Measurements from ENCODE around the gene ENPP6.

The ENPP6 gene

DNA sequence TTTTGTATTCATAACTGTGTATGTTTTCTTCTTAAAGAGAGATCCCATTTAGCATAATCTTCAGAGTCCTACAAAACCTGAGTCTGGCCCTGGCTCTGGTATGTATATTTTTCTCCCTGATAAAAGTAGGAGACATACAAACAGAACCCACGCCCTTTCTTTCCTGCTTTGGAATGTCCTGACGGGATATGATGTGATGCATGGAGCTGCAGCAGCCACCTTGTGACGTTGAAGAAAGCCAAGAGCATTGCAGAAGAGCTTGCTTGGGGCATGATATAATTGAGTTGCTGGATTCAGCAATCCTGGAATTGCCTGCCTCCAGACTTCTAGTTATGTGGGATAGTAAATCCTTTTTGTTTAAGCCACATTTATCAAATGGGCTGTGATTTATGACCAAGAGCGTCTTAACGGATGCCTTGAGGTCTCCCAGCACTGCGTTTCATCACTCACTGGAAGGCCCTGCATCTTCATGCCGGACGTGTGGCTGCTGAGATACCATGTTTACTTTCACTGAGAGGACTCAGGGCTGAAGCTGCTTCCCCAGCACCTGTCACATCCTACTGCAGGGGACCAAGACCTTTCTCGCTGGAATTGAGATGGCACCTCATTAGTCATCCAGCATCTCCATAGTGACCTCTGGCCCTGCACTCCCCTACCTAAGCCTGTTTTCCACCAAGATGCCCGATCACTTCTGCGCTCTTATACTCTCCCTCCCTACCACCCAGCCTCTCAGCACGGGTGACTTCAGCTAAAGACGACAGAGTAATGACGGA, 107.0 kb downstream of the ENPP6 start:
- intact Hi-C loops (cut with micrococcal nuclease) = no loop called here
- Mint-ChIP-seq H3K4me3 (no peak overlapping the region), H3K36me3 (ENCODE audit: low read depth) (no peaks in the 10 kb centered on the region), H3K9me3 (no peaks in the 10 kb centered on the region), H3K4me1 (ENCODE audit: low read depth) (no peaks in the 10 kb centered on the region), H3K27me3 (peaks cover 10% of the 10 kb centered on the region), H3K27ac (no peak overlapping the region)

DNA sequence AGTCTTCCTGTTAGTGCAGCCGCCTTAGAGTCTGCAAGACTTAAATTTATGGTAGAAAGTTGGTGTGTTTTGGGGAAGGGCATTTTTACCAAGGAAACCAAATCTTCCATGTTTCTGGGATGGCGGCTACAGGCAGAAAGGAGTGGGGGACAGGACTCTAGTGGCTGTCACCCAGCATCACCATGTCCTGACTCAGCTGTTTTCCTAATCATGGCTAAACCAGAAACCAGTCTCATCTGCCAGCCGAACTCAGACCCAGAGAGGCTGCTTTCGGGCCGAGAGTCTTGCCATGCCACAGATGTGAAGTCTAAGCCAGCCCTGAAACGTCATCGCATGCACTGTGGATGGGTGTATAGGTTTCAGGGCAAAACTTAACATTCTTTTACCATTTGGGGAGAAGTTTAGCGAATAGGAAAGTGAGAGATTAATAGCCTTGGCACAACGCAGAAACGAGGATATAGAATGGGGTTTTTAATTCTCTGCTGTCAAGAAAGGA, 109.6 kb downstream of the ENPP6 start:
- Mint-ChIP-seq H3K4me1 (ENCODE audit: low read depth) (no peaks in the 10 kb centered on the region), H3K27me3 (peaks cover 6% of the 10 kb centered on the region), H3K27ac (no peak overlapping the region), H3K36me3 (ENCODE audit: low read depth) (no peaks in the 10 kb centered on the region), H3K9me3 (no peaks in the 10 kb centered on the region), H3K4me3 (no peak overlapping the region)
- intact Hi-C loops (cut with micrococcal nuclease) = no loop called here

DNA sequence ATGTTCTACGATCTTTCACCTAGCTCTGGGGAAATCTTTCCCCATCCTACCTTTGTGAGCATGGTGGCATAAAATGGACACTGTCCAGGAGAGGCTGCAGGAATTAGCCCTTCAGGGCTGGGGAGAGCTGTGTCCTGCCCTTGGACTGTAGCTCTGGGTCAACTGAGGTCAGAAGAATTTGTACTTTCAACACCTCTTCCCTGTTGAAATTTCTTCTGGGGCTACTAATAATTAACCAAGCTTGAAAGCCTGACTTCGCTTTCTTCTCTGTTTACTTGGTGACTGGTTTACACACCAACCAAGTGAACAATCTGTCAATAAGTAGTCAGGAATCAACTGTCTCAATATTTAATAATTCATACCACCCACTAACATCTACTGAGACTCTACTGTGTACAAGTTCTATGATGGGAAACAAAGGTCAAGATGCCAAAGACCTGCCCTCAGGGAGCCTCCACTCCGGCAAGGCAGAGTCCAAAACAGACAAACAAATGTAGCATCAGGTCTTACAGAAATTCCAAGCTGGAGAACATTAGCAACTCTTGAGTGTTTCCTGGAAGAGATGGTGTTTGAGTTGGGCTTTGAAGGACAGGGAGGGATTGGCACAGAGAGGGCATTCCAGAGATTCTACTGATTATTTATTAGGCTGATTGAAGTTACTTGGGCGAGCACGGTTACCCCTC, 113.1 kb downstream of the ENPP6 start:
- Mint-ChIP-seq H3K4me3 (no peak overlapping the region), H3K27me3 (peaks cover 2% of the 10 kb centered on the region), H3K27ac (no peak overlapping the region), H3K9me3 (no peaks in the 10 kb centered on the region), H3K4me1 (ENCODE audit: low read depth) (peaks cover 5% of the 10 kb centered on the region), H3K36me3 (ENCODE audit: low read depth) (no peaks in the 10 kb centered on the region)
- intact Hi-C loops (cut with micrococcal nuclease) = no loop called here

DNA sequence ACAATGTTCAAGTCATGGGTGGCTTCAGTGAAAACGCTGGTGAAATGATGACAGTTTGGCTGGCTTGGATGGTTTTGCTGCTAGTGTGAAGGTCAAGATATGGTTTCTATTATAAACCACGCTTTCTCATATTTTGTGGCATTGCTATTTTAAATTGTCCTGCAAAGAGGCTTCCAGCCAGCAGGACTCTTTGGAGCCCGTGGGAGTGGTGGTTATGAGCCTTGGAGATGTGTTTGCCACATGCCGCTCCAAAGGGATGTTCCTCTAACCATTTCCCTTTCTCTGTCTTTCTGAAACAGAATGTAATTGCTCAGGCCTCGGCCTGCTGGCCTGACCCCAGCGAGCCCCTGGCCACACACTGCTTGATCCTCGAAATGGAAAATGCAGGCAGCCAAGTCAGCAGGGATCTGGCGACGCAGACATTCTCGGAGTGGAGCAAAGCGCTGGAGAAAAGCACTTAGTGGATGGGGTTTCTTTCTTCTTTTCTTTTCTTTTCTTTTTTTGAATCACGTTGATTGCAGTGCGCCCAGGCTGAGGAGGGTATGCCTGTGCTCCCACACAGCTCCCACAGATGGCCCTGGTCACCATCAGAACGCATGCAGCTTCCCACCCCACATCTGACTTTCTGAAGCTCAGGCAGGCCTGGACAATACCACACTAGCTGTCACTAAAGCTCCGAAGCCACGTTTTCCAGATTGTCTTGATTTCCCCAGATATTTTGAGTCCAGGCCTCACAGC, 114.0 kb downstream of the ENPP6 start:
- Mint-ChIP-seq H3K4me1 (ENCODE audit: low read depth) (peaks cover 5% of the 10 kb centered on the region), H3K4me3 (no peak overlapping the region), H3K9me3 (no peaks in the 10 kb centered on the region), H3K27ac (no peak overlapping the region), H3K27me3 (peaks cover 2% of the 10 kb centered on the region), H3K36me3 (ENCODE audit: low read depth) (no peaks in the 10 kb centered on the region)
- intact Hi-C loops (cut with micrococcal nuclease) = no loop called here

DNA sequence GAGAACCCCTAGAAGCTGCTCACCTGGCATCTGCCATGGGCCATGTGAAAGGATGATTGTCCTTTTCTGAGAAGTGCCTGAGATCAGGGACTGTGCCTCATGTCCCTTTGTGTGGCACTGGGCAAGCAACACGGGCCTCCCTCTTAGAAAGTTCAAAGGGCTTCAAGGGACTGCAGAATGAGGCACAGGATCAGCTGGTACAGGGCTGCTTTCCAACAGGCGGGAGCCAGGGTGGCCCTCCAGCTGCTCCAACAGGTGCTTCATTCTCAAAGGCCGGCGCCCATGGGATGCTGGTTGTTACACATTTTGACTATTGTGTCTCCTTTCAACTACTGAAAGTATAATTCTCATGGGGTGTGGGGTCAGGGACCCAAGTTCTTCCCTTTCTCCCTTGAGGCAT, 114.7 kb downstream of the ENPP6 start:
- peaks cover 5% of the 10 kb centered on the region for H3K4me1 Mint-ChIP-seq (ENCODE audit: low read depth)
- no peak overlapping the region for H3K27ac Mint-ChIP-seq
- H3K36me3 Mint-ChIP-seq (ENCODE audit: low read depth) = no peaks in the 10 kb centered on the region
- H3K27me3 Mint-ChIP-seq = no peaks in the 10 kb centered on the region
- H3K9me3 Mint-ChIP-seq = no peaks in the 10 kb centered on the region
- intact Hi-C loops (cut with micrococcal nuclease) = no loop called here
- H3K4me3 Mint-ChIP-seq = no peak overlapping the region

DNA sequence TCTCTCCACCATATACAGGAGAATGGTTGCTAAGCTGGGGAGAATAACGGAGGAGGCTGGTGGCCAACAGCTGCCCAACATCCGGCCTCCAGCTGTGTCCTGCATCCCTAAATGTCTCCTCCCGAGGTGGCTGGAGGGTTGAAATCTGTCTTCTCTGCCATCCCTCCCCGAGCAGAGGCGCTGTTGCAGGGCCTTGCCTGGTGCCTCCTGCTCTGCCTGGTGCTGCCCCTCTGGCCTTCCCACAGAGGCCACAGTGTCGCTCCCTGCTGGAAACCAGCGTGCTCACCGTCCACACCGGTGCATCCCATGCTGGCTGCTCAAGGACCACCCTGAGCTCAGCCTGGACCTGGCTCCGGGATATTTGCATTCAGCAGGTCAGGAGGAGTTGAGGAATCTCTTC, 115.2 kb downstream of the ENPP6 start:
- intact Hi-C loops (cut with micrococcal nuclease) = no loop called here
- Mint-ChIP-seq H3K36me3 (ENCODE audit: low read depth) (no peaks in the 10 kb centered on the region), H3K27me3 (no peaks in the 10 kb centered on the region), H3K9me3 (no peaks in the 10 kb centered on the region), H3K4me1 (ENCODE audit: low read depth) (peaks cover 5% of the 10 kb centered on the region), H3K27ac (no peak overlapping the region), H3K4me3 (no peak overlapping the region)

DNA sequence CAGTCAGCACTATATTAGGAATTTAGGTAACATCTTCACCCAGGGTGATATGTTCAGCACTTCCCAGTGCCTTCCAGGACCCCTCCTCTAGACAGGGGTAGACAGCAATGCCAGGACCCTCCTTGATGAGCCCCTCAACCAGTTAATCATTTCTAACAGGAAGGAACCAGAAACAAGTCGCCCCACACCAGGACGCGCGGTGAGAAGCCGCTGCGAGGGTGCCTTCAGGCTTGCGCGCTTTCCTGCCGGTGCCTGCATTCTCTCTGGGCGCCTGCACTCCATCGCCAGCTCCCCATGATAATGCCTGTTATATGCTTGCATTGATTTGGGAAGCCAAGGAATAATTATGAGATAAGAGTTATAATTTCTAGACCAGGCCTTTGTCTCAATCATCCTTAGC, 116.0 kb downstream of the ENPP6 start:
- no peak overlapping the region for H3K4me3 Mint-ChIP-seq
- H3K4me1 Mint-ChIP-seq (ENCODE audit: low read depth) = peaks cover 10% of the 10 kb centered on the region
- no peaks in the 10 kb centered on the region for H3K9me3 Mint-ChIP-seq
- H3K27me3 Mint-ChIP-seq = no peaks in the 10 kb centered on the region
- no peak overlapping the region for H3K27ac Mint-ChIP-seq
- intact Hi-C loops (cut with micrococcal nuclease) = no loop called here
- H3K36me3 Mint-ChIP-seq (ENCODE audit: low read depth) = no peaks in the 10 kb centered on the region

DNA sequence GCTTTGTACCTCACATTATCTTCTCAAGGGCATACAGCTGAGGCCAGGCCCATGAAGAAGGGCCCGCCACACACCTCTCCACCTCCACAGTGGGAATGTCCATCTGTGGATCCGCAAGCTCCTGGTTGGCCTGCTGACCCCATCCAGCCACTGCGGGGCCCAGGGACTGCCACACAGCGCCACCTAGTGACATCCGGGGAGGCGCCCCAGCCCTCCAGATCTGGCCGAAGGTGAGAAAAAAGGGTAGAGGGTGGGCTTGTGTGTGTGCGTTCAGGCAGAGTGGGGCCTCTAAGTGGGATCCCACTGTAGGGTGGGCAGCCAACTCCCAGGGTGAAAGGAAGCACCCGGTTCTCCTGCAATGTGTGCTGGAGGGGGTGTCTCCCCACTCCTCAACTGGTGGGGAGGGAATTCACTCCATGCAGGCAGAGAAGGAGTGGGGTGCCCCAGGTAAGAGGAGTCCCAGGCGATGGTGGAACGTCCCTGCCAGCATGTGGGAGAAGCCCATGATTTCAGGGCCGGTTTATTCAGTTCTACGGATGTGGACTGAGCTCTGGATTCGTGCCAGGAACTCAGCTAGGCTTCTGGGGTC, 117.3 kb downstream of the ENPP6 start:
- intact Hi-C loops (cut with micrococcal nuclease) = loop anchor here (1.0 kb wide), 1 partner anchor 260 kb away; no protein-coding TSS in a partner anchor
- Mint-ChIP-seq H3K27me3 (no peaks in the 10 kb centered on the region), H3K4me3 (no peak overlapping the region), H3K36me3 (ENCODE audit: low read depth) (no peaks in the 10 kb centered on the region), H3K4me1 (ENCODE audit: low read depth) (peaks cover 10% of the 10 kb centered on the region), H3K9me3 (no peaks in the 10 kb centered on the region), H3K27ac (no peak overlapping the region)

DNA sequence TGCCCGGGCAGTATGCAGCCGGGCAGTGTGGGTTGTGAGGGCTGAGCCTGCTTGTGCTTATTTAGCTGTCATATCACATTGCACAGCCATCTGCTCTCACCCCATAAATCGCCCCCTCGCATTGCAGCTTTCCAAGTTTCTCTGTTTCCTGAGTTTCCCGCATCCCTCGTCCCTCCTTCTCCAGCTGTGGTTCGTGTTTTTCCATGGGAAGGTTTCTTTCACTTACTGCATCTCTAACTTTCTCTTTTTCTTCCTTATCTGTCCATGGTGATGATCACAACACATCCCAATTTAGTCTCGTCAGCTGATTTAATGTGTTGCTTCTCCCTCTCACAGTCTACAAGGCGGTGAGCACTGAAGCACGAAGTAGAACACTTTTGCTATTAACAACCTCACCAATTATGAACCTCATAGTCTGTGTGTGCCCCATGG, 118.1 kb downstream of the ENPP6 start:
- H3K27ac Mint-ChIP-seq = no peak overlapping the region
- H3K27me3 Mint-ChIP-seq = no peaks in the 10 kb centered on the region
- no peak overlapping the region for H3K4me3 Mint-ChIP-seq
- no peaks in the 10 kb centered on the region for H3K9me3 Mint-ChIP-seq
- intact Hi-C loops (cut with micrococcal nuclease) = no loop called here
- no peaks in the 10 kb centered on the region for H3K36me3 Mint-ChIP-seq (ENCODE audit: low read depth)
- peaks cover 10% of the 10 kb centered on the region for H3K4me1 Mint-ChIP-seq (ENCODE audit: low read depth)

DNA sequence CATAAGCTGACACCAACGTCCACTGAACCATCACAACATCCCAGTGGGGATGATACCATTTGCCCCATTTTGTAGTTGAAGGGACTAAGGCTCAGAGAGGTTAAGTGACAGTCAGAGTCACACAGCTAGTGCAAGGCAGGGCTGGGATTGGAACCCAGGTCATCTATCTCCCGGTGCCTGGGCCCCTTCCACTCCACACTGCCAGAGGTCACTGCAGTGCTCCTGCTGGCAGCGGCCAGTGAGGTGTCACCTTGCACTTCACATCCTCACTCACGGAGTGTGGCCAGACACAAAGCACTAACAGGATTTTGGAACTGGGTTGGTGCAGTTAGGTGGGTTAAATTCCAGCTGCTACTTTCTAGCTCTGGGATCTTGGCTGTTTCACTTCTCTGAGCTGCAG, 118.7 kb downstream of the ENPP6 start:
- no peaks in the 10 kb centered on the region for H3K36me3 Mint-ChIP-seq (ENCODE audit: low read depth)
- H3K27me3 Mint-ChIP-seq = no peaks in the 10 kb centered on the region
- no peaks in the 10 kb centered on the region for H3K9me3 Mint-ChIP-seq
- H3K4me3 Mint-ChIP-seq = no peak overlapping the region
- intact Hi-C loops (cut with micrococcal nuclease) = no loop called here
- peaks cover 10% of the 10 kb centered on the region for H3K4me1 Mint-ChIP-seq (ENCODE audit: low read depth)
- H3K27ac Mint-ChIP-seq = no peak overlapping the region

DNA sequence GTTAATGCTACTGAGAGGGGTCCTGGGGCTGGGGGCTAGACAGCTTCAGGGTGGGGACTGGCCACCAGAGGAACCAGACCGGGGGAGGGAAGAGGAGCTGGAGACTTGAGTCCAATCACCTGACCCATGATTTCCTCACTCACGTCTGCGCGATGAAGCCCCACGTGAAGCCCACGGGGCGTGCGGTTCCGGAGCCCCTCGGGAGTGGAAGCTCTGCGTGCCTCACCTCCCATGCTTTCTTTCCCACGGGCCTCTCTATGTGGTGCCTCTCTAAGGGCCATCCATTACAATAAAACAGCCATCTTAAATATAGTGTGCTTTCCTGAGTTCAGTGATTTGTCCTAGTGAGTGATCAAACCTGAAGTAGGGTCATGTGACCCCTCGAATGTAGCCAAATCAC, 119.9 kb downstream of the ENPP6 start:
- Mint-ChIP-seq H3K36me3 (ENCODE audit: low read depth) (no peaks in the 10 kb centered on the region), H3K27ac (no peak overlapping the region), H3K4me3 (no peak overlapping the region), H3K4me1 (ENCODE audit: low read depth) (peaks cover 10% of the 10 kb centered on the region), H3K9me3 (no peaks in the 10 kb centered on the region), H3K27me3 (no peaks in the 10 kb centered on the region)
- intact Hi-C loops (cut with micrococcal nuclease) = no loop called here

DNA sequence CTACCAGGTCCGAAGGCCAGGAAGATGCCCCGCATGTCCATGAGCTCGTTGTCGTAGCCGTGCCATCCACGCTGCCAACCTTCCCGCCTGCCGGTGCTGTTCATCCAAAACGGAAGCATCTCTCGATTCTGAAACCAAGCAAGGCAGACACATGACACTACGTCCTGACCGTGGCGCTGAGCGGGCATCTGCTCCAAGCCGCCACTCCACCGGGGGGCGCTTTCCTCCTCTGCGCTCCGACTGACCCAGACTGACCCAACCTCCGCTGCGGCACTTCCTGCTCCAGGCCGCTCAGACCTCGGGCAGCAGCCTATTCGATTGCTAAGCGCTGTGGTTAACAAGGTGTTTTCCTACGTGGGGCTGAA, 120.5 kb downstream of the ENPP6 start:
- no peaks in the 10 kb centered on the region for H3K27me3 Mint-ChIP-seq
- H3K36me3 Mint-ChIP-seq (ENCODE audit: low read depth) = no peaks in the 10 kb centered on the region
- intact Hi-C loops (cut with micrococcal nuclease) = no loop called here
- peaks cover 10% of the 10 kb centered on the region for H3K4me1 Mint-ChIP-seq (ENCODE audit: low read depth)
- H3K4me3 Mint-ChIP-seq = peak overlapping the region; percentile 41
- no peaks in the 10 kb centered on the region for H3K9me3 Mint-ChIP-seq
- H3K27ac Mint-ChIP-seq = no peak overlapping the region

DNA sequence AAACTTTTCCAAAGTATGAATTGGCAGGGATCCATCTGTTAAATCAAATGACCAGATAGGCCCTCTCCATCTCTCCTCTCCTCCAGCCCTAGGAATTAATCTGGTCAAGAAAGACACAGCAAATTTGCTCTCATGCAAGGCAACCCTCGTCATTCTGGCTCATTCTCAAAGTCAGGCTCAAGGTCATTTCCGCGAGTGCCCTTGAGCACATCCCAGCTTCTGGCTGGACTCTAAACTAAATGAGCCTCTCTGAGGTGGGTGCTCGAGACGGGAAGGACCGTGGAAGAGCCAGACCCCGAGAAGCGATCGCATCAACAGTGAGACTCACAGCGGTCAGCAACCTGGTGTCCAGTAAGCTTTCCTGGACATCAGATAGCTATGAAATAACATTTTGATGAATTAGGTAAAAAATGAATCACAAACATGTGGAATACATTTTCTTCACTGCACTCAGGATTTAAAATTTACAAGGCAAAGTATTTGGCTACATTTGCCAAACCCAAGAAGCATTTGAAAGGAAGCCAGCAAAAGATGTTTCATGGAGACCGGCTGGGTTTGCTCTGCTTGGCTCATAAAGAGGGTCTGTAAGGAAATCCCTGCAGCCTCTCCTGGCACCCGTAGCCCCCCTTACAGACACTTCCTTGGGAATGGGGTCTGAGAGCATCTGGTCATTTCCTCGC, 121.0 kb downstream of the ENPP6 start:
- H3K36me3 Mint-ChIP-seq (ENCODE audit: low read depth) = no peaks in the 10 kb centered on the region
- no peaks in the 10 kb centered on the region for H3K9me3 Mint-ChIP-seq
- H3K4me3 Mint-ChIP-seq = peak overlapping the region; percentile 41
- H3K27me3 Mint-ChIP-seq = no peaks in the 10 kb centered on the region
- H3K4me1 Mint-ChIP-seq (ENCODE audit: low read depth) = peaks cover 10% of the 10 kb centered on the region
- H3K27ac Mint-ChIP-seq = no peak overlapping the region
- intact Hi-C loops (cut with micrococcal nuclease) = no loop called here

Measured in dendritic cell treated with granulocyte-macrophage colony-stimulating factor and Interleukin-4, amounts not matched to agents 40 ng/mL and 50 ng/mL, for 4 days (primary cell).